GM19324 (cell line): ENCODE results near the gene KCTD5.
"Not testable (repeated sequence)": the region's sequence is repeated elsewhere in the genome, so short reads cannot be mapped to it uniquely, and the experiment has no call there.

Source experiments
- ATAC-seq: cut with Tn5 transposase; IDR thresholded peaks from one replicate; pipeline ENCODE4 v1.9.1; 2021; ENCODE audit warnings: mild to moderate bottlenecking, moderate library complexity; ENCODE audit not compliant: unreplicated experiment, low FRiP score

The KCTD5 gene

GRCh38 chr16:2721634-2722173 lies 39.4 kb downstream of the KCTD5 start:
- ATAC-seq, result not testable (repeated sequence)

DNA sequence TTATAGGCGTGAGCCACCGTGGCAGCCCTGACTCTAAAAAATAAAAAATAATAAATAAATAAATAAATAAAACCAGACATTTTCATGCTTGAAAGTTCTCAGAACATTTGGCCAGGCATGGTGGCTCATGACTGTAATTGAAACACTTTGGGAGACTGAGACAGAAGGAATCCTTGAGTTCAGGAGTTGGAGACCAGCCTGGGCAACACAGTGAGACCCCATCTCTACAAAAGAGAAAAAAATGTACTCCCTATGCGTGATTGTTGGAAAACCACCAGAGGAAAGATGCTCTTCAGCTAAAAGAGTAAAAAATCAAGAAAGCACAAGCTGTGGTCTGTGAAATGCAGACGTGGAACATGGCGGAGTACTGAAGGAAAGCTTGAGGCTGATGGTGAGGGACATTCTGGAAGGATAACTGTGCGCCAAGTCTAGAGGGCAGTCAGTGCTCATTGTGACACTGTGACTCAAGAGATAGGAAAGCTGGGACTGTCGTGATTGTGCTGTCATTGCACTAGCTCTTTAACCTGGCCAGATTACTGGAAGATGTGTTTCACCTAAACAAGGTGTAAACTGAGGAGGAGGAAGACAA lies 41.9 kb downstream of the KCTD5 start:
- ATAC-seq, result no peak

DNA sequence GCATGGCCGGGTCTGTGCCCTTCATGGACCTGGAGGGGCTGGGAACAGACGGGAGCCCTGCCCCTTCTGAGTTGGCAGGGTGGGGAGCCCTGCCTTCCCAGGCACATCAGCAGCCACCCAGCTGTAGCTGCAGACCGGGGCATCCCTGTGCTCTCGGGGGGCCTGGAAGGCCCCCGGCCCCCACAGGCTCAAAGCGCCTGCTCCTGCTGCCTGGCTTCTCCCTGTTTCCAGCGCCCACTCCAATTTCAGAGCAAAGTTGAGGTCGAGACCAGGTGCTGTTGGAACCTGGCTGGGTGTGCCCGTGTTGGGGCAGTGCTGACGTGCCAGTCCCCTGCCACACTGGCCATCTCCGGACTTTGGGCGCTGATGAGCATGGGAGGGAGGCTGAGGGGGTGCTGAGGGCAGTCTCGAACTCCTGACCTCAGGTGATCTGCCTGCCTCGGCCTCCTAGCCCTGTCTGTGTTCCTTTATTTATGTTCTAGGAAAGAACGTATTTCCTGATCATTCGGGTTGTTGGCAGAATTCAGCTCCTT lies 42.6 kb downstream of the KCTD5 start:
- no peak for ATAC-seq

DNA sequence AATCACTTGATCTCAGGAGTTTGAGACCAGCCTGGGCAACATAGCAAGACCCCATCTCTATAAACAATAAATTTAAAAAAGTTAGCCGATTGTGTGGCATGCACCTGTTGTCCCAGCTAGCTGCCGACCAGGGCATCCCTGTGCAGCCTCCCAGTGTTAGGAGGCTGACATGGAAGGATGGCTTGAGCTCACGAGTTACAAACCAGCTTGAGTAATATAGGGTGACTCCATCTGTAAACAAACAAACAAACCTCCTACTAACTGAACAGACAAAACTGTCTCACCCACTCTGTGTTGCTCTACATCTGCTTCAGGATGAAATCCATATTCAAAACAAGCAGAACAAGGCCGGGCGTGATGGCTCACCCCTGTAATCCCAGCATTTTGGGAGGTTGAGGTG lies 44.6 kb downstream of the KCTD5 start:
- ATAC-seq, result no peak

GRCh38 chr16:2728034-2728433 lies 45.7 kb downstream of the KCTD5 start:
- ATAC-seq, result no peak

- ATAC-seq, result no peak
Measured at GRCh38 chr16:2734844-2735515, 52.7 kb downstream of the KCTD5 start.

GRCh38 chr16:2736476-2737237 lies 54.3 kb downstream of the KCTD5 start:
- ATAC-seq, result no peak

- ATAC-seq, result no peak
Measured at GRCh38 chr16:2737238-2737605, 54.9 kb downstream of the KCTD5 start.

DNA sequence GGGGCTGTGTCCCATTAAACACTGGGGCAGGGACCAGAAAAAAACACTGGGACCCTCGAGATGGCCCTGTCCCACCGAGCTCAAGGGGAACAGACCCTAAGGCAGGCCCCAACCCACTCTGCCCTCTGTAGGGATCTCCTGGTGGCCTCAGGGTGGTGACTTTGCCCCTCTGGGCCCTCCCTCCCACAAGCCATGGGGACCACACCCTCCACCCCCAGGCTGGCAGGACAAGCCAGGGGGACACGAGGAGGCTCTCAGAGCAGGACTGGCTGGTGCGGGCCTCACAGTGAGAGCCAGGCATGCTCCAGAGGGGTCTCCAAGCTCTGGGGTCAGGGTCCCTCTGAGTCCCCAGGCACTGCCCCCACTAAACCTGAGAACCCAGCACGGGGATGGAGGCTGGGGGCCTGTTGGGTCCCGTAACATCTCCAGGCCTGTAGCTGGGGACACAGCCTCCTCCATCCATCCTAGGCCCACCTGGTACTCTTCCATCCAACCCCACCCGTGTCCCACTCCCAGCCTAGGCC lies 55.6 kb downstream of the KCTD5 start:
- ATAC-seq, result no peak

DNA sequence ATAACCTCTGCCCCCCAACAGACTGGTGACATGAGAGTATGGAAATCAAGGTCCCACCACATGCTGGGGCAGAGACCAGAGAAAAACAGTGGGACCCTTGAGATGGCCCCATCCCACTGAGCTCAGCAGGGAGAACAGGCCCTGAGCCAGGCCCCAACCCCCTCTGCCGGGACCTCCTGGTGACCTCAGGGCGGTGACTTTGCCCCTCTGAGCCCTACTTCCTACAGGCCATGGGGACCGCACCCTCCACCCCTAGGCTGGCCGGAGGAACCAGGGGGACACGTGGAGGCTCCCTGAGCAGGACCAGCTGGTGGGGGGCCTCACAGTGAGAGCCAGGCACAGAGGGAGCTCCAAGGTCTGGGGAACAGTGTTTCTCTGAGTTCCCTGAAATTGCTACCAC lies 56.3 kb downstream of the KCTD5 start:
- no peak for ATAC-seq

- no peak for ATAC-seq
Measured at GRCh38 chr16:2739625-2740430, 57.5 kb downstream of the KCTD5 start.

- no peak for ATAC-seq
Measured at GRCh38 chr16:2740476-2740875, 58.2 kb downstream of the KCTD5 start.

DNA sequence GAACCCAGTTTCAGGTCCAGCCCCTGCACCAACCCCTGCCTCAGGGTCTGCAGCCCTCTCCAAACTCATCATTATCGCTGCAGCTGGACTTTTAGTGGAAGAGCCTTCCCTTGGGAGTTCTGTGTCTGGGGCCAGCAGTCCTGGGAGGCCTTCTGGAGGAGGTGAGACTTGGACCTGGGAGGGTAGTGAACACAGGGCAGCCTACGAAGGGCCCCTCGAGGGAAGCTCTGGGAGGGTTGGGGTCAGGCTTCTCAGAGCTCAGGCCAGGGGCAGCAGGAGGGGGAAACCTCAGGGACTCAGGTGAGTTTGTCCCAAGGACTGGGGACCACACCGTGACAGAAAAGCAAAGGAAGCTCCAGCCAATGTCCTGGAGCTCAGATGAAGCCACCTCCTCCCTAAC lies 58.8 kb downstream of the KCTD5 start:
- no peak for ATAC-seq

DNA sequence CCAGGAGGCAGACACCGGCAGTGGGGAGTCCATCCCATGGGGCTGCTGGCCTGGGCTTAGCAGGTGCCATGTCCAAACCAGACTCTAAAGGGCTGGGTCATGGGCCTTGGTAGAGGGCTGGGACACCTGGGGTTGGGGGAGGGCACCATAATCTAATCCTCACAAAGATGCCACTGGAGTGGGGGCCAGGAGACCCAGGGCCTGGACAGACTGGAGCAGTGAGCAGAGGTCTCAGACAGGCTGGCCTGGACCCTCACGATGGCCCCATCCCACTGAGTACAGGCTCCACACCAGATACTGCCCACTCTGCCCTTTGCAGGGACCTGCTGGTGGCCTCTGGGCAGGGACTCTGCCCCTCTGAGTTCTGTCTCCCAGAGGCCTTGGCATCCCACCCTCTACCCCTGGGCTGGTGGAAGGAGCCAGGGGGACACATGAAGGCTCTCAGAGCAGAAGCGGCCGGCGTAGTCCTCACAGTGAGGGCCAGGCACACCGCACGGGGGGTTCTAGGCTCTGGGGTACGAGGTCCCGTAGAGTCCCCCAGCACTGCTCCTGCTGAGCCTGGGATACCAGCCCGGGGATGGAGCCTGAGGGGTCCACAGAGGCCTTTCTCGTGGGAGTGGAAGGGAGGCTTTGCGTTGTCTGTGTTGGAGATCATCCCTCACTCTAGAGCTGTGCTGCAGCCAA lies 60.1 kb downstream of the KCTD5 start:
- ATAC-seq, result no peak

GRCh38 chr16:2743007-2743810 lies 60.9 kb downstream of the KCTD5 start:
- no peak for ATAC-seq

- ATAC-seq, result no peak
Measured at GRCh38 chr16:2744711-2745110, 62.4 kb downstream of the KCTD5 start.

GRCh38 chr16:2745116-2745890 lies 63.0 kb downstream of the KCTD5 start:
- ATAC-seq, result no peak

DNA sequence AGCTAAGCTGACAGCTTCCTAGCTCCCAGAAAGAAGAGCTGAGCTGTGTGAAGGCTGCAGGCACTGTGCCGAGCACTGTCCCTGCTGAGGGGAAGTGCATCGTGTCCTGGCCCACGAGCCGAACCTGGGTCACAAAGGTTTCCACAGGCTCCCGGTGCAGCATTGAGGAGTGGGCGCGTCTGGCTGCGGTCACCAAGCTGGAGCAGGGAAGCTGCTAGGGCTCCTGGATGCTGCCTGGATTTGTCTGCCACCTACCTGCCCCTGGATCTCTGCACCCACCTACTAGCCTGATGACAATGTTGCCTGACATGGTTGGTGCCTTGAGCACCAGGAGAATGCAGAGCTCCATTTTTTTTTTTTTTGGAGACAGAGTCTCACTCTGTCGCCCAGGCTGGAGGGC lies 63.6 kb downstream of the KCTD5 start:
- no peak for ATAC-seq
